Frontal cortex (tissue), 4 donors: ENCODE measurements around the gene AGBL5. TPM values are rescaled to one million over a fixed set of nuclear protein-coding genes. Genes with fewer than 3 reads are reported as not detected.
"Not testable (repeated sequence)": the region's sequence is repeated elsewhere in the genome, so short reads cannot be mapped to it uniquely, and the experiment has no call there.

ENCODE experiments used
- DNase-seq, 2 donors: peaks; one replicate each; pipeline ENCODE4 v3.0.0; 2012; ENCODE audit warnings: low spot score in 2 of 2
- FAIRE-seq: peaks from 2 replicates; lab custom pipeline; 2012; peaks lifted over from hg19 to GRCh38; lab: Jason Lieb, UNC
- total RNA-seq: library from RNA; depleted of rRNA; stranded (reverse); fragments of >200 nt; gene quantifications from one replicate; pipeline ENCODE4 v1.2.3, GENCODE V29; 2014
- donor health status: control.
- donor health status: control.
- donor health status: control.

The AGBL5 gene
- total RNA-seq, 1 donor from 2014 or later: 13.5 TPM

DNA sequence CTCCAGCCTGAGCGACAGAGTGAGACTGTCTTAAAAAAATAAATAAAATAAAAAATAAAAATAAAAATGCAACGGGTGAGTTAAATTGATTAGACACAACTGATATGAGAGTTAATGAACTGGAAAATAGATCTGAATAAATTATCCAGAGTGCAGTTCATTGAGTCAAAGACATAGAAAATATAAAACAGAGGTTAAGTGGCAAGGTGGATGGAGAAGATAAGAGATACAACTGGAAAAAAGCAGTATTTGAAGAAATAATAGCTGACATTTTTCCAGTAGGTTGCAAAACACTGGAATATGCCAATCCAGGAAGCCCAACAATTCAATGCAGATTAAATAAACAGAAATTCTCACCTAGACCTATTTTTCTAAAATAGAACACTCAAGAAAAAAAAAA lies 56.8 kb downstream of the AGBL5 start:
- no peak for DNase-seq
- no peak for FAIRE-seq

DNA sequence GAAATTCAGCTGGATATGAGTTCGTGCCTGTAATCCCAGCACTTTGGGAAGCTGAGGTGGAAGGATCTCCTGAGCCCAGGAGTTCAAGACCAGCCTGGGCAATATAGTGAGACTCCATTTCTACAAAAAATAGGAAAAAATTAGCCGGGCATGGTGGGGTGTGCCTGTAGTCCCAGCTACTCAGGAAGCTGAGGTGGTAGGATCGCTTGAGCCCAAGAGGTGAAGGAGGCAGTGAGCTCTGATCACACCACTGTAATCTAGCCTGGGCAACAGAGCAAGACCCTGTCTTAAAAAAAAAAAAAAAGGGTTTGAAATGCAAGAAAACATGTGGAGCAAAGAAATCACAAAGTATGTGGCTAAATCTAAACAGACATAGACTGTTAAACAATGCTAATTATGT lies 57.6 kb downstream of the AGBL5 start:
- DNase-seq (no peak), FAIRE-seq (no peak)

- not testable (repeated sequence) for FAIRE-seq, DNase-seq
Measured at GRCh38 chr2:27110603-27111352, 59.3 kb downstream of the AGBL5 start.

DNA sequence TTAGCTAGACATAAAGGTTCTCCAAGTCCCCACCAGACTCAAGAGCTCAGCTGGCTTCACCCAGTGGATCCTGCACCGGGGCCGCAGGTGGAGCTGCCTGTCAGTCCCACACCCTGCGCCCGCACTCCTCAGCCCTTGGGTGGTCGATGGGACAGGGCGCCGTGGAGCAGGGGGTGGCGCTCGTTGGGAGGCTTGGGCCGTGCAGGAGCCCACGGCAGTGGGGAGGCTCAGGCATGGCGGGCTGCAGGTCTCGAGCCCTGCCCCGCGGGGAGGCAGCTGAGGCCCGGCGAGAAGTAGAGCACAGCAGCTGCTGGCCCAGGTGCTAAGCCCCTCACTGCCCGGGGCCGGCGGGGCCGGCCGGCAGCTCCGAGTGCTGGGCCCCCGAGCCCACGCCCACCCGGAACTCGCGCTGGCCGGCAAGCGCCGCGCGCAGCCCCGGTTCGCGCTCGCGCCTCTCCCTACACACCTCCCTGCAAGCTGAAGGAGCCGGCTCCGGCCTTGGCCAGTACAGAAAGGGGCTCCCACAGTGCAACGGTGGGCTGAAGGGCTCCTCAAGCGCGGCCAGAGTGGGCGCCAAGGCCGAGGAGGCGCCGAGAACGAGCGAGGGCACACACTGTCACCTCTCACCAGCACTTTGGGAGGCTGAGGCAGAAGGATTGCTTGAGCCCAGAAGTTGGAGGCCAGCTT lies 60.1 kb downstream of the AGBL5 start:
- not testable (repeated sequence) for DNase-seq, FAIRE-seq

- no peak for FAIRE-seq
Measured at GRCh38 chr2:27115519-27115918, 64.1 kb downstream of the AGBL5 start.

GRCh38 chr2:27117995-27118524 lies 66.6 kb downstream of the AGBL5 start:
- no peak for FAIRE-seq
- no peak for DNase-seq

More at GRCh38 chr2:27115519-27115918, 64.1 kb downstream of the AGBL5 start:
- no peak for DNase-seq

- DNase-seq: peak; percentile 65 to 75
- no peak for FAIRE-seq
Measured at GRCh38 chr2:27118525-27119329, 67.3 kb downstream of the AGBL5 start, which contains the start of gene CGREF1. Gene CGREF1, minus strand, starts transcription at chr2:27119128. Its CDS starts 14,762 bp downstream, at chr2:27104366.

- DNase-seq: peak in 1 of 2 donors; percentile 45
- not testable (repeated sequence) for FAIRE-seq
Measured at GRCh38 chr2:27119330-27119670, 67.8 kb downstream of the AGBL5 start.

Other genes starting within 250 kb of the AGBL5 start
- gene DPYSL5, start 203.5 kb upstream of the AGBL5 start, total RNA-seq: 101 TPM
- 13.9 TPM for gene MAPRE3, start 81.0 kb upstream of the AGBL5 start, total RNA-seq
- gene TMEM214, start 18.7 kb upstream of the AGBL5 start, total RNA-seq: 7.7 TPM
- gene OST4, start 20.0 kb downstream of the AGBL5 start, total RNA-seq: 163 TPM
- 4.1 TPM for gene EMILIN1, start 26.9 kb downstream of the AGBL5 start, total RNA-seq
- gene KHK, start 35.1 kb downstream of the AGBL5 start, total RNA-seq: 4.9 TPM
- 18.3 TPM for gene CGREF1, start 67.5 kb downstream of the AGBL5 start, total RNA-seq
- gene ABHD1, start 72.1 kb downstream of the AGBL5 start, total RNA-seq: 0.41 TPM
- 20.8 TPM for gene PREB, start 83.0 kb downstream of the AGBL5 start, total RNA-seq
- gene PRR30, start 87.7 kb downstream of the AGBL5 start, total RNA-seq: not detected
- not detected for gene TCF23, start 97.3 kb downstream of the AGBL5 start, total RNA-seq
- 37.5 TPM for gene ATRAID, start 160.4 kb downstream of the AGBL5 start, total RNA-seq
- 17.1 TPM for gene SLC5A6, start 160.6 kb downstream of the AGBL5 start, total RNA-seq
- 13.9 TPM for gene CAD, start 165.7 kb downstream of the AGBL5 start, total RNA-seq
- gene SLC30A3, start 211.4 kb downstream of the AGBL5 start, total RNA-seq: 0.82 TPM
- gene DNAJC5G, start 223.8 kb downstream of the AGBL5 start, total RNA-seq: not detected
- not detected for gene TRIM54, start 230.8 kb downstream of the AGBL5 start, total RNA-seq